ENCODE measurements around the gene RHO.

DNA sequence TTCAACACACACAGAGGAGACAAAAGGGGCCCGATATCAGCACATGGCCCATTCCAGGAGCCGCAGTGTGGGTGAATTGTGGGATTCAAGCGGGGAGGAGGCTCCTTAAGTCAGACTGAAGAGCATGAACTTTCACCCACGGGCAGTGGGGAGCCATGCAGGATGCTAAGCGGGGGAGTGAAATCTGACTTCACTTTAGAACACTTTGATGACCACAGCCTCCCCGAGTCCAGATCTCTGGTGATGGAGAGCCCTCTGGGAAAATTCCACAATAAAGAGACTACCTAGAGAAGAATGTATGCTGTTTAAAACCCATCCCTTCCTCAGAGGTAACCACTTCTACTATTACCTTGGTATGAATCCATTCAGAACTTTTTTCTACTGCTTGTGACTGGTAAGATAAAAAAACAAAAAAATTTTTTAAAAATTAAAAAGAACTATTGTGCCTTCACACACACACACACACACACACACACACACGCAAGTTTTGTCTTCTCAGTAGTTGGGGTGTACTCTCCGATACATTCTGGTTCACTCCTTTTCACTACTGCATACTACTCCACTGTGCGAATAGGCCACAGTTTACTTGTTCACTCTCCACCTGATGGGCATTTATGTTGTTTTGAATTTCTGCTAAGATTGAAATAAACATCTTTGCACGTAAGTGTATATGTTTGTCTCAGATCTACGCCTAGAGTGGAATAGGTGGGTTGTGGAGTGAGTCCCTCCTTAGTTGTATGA, 12.5 kb downstream of the RHO start:
- no peak for TF ChIP-seq CTCF (IDR thresholded peaks at IDR 0.05 in 2 of 3, conservative IDR thresholded peaks at IDR 0.05 in 1 of 3; ENCODE audit: borderline replicate concordance in 1 of 3, insufficient read depth in 1 of 3, low read depth in 2 of 3, low read length in 2 of 3)
- TF ChIP-seq POLR2A (IDR thresholded peaks at IDR 0.05; ENCODE audit: borderline replicate concordance, extremely low read depth, insufficient read depth, insufficient read length) = no peak
- no peak for TF ChIP-seq SP1 (IDR thresholded peaks at IDR 0.05; ENCODE audit: low read depth)
- TF ChIP-seq EGR1 (IDR thresholded peaks at IDR 0.05; ENCODE audit: low read depth) = no peak
- no peak for TF ChIP-seq RAD21 (IDR thresholded peaks at IDR 0.05; ENCODE audit: low read depth)
- no peak for TF ChIP-seq EZH2 (IDR thresholded peaks at IDR 0.05)
- TF ChIP-seq ATF3 (IDR thresholded peaks at IDR 0.05) = no peak
- TF ChIP-seq, protein P1, sequence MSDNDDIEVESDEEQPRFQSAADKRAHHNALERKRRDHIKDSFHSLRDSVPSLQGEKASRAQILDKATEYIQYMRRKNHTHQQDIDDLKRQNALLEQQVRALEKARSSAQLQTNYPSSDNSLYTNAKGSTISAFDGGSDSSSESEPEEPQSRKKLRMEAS (IDR thresholded peaks at IDR 0.05) = no peak
- no peak for TF ChIP-seq SRF (IDR thresholded peaks at IDR 0.05; ENCODE audit: low read depth)
- no peak for TF ChIP-seq POLR2AphosphoS5 (IDR thresholded peaks at IDR 0.05; ENCODE audit: low read depth, low read length)
- no peak for TF ChIP-seq TCF7L2 (IDR thresholded peaks at IDR 0.05; ENCODE audit: borderline replicate concordance, extremely low read depth, insufficient read depth, insufficient read length)

All from HCT116 (cell line).